CD14-positive monocyte (primary cell): ENCODE measurements around the gene OSBPL6. TPM values are rescaled to one million over a fixed set of nuclear protein-coding genes. Genes with fewer than 3 reads are reported as not detected.

Experiments used
- DNase-seq, 3 donors: peaks; one replicate each; pipeline ENCODE4 v3.0.0-alpha.2; 2011 to 2022
- H2AFZ ChIP-seq: 2 replicates; pipeline ENCODE4 v1.6.0; 2012; ENCODE audit warnings: mild to moderate bottlenecking, low read depth, low read length, inconsistent platforms; ENCODE audit not compliant: insufficient read depth, poor library complexity, severe bottlenecking
- H3K27ac ChIP-seq, 2 donors: 1 replicate in 1 of 2; 2 replicates in 1 of 2; pipeline ENCODE4 v1.5.1; 2012 to 2013; ENCODE audit warnings: low read length in 2 of 2, control low read depth in 1 of 2, inconsistent platforms in 1 of 2, low read depth in 1 of 2, mild to moderate bottlenecking in 1 of 2
- H3K27me3 ChIP-seq, 2 donors: one replicate each; pipeline versions ENCODE4 v1.6.0 to v1.6.1; 2011 to 2013; ENCODE audit warnings: low read length in 2 of 2; ENCODE audit not compliant: control insufficient read depth in 2 of 2, insufficient read depth in 2 of 2
- H3K36me3 ChIP-seq, 2 donors: replicated peaks in 1 of 2; 1 replicate in 1 of 2; 2 replicates in 1 of 2; pipeline versions ENCODE4 v1.5.1 to v1.6.1; 2012 to 2013; ENCODE audit warnings: low read length in 2 of 2, control low read depth in 1 of 2, inconsistent platforms in 1 of 2, mild to moderate bottlenecking in 1 of 2; ENCODE audit not compliant: insufficient read depth in 2 of 2, control insufficient read depth in 1 of 2
- H3K4me1 ChIP-seq, 2 donors: 1 replicate in 1 of 2; 2 replicates in 1 of 2; pipeline versions ENCODE4 v1.5.1 to v1.6.1; 2012 to 2013; ENCODE audit warnings: low read length in 2 of 2, control low read depth in 1 of 2, inconsistent platforms in 1 of 2, mild to moderate bottlenecking in 1 of 2, moderate library complexity in 1 of 2; ENCODE audit not compliant: insufficient read depth in 2 of 2, control insufficient read depth in 1 of 2
- H3K4me2 ChIP-seq: replicated peaks from 2 replicates; pipeline ENCODE3; 2012; ENCODE audit warnings: low read length, moderate library complexity, mild to moderate bottlenecking; ENCODE audit not compliant: poor library complexity, severe bottlenecking; ENCODE audit errors: extremely low read depth
- H3K4me3 ChIP-seq, 3 experiments: fragments of 200-600 bp in 1 of 3; sonication (generic) in 1 of 3; replicated peaks in 1 of 3; 1 replicate in 2 of 3; 2 replicates in 1 of 3; pipeline ENCODE4 v1.5.1; 2011 to 2013; ENCODE audit warnings: low read length in 3 of 3, mild to moderate bottlenecking in 3 of 3, control low read depth in 2 of 3, low read depth in 2 of 3, inconsistent platforms in 1 of 3, moderate library complexity in 1 of 3
- H3K79me2 ChIP-seq: 2 replicates; pipeline ENCODE4 v1.6.0; 2012; ENCODE audit warnings: mild to moderate bottlenecking, control low read depth, inconsistent platforms, low read length, moderate library complexity; ENCODE audit not compliant: insufficient read depth
- H3K9ac ChIP-seq: 2 replicates; pipeline ENCODE4 v1.6.0; 2017; ENCODE audit warnings: low read length, mild to moderate bottlenecking; ENCODE audit not compliant: insufficient read depth, poor library complexity, severe bottlenecking
- H3K9me3 ChIP-seq, 2 donors: replicated peaks in 1 of 2; 1 replicate in 1 of 2; 2 replicates in 1 of 2; pipeline versions ENCODE4 v1.5.1 to v1.6.1; 2012 to 2013; ENCODE audit warnings: low read length in 2 of 2, control low read depth in 1 of 2; ENCODE audit not compliant: control insufficient read depth in 1 of 2, insufficient read depth in 1 of 2
- H4K20me1 ChIP-seq: 2 replicates; pipeline ENCODE4 v1.6.0; 2012; ENCODE audit warnings: mild to moderate bottlenecking, low read length, control low read depth, moderate library complexity; ENCODE audit not compliant: insufficient read depth
- H3K27ac Mint-ChIP-seq, 7 donors: one replicate each; pipeline ENCODE4 v1.8.0; 2020; ENCODE audit warnings: mild to moderate bottlenecking in 7 of 7, mixed read lengths in 7 of 7, moderate library complexity in 6 of 7, inconsistent platforms in 2 of 7
- H3K27me3 Mint-ChIP-seq, 3 donors: one replicate each; pipeline ENCODE4 v1.8.0; 2021 to 2022; ENCODE audit warnings: low read depth in 3 of 3, mild to moderate bottlenecking in 3 of 3, mixed read lengths in 3 of 3, moderate library complexity in 3 of 3, inconsistent platforms in 1 of 3
- H3K36me3 Mint-ChIP-seq, 2 donors: one replicate each; pipeline ENCODE4 v1.8.0; 2020; ENCODE audit warnings: mixed read lengths in 2 of 2, inconsistent platforms in 1 of 2, mild to moderate bottlenecking in 1 of 2
- H3K4me1 Mint-ChIP-seq: one replicate; pipeline ENCODE4 v1.8.0; 2020; ENCODE audit warnings: mild to moderate bottlenecking, mixed read lengths
- H3K4me3 Mint-ChIP-seq, 2 donors: one replicate each; pipeline ENCODE4 v1.8.0; 2020; ENCODE audit warnings: mild to moderate bottlenecking in 2 of 2, mixed read lengths in 2 of 2, moderate library complexity in 1 of 2
- H3K9me3 Mint-ChIP-seq, 7 donors: one replicate each; pipeline ENCODE4 v1.8.0; 2020 to 2022; ENCODE audit warnings: mixed read lengths in 7 of 7, mild to moderate bottlenecking in 6 of 7, moderate library complexity in 6 of 7, inconsistent platforms in 2 of 7
- WGBS: methylation state at CpG from one replicate; pipeline ENCODE4 v1.1.5; 2013; ENCODE audit warnings: missing lambda C conversion rate; ENCODE audit not compliant: insufficient coverage; 5-methylcytosine and 5-hydroxymethylcytosine counted together
- intact Hi-C, 2 donors: fragments of 100-400 bp; cut with micrococcal nuclease; formaldehyde crosslinking; loops; one replicate each; pipeline versions ENCODE4 v1.15.0 to v1.15.1; 2023
- polyA plus RNA-seq, 3 donors: library from polyadenylated mRNA; depleted of rRNA in 1 of 3; unstranded in 2 of 3; stranded (reverse) in 1 of 3; fragments of 300-500 nt in 2 of 3; fragments of >200 nt in 1 of 3; fragmentation: Illumina TruSeq in 2 of 3; gene quantifications; 1 replicate in 2 of 3; 2 replicates in 1 of 3; pipeline ENCODE4 v1.2.3, GENCODE V29; 2012 to 2021
- TF ChIP-seq, protein P1 (sequence below): fragments of 200-600 bp; IDR thresholded peaks from one replicate; pipeline ENCODE4 v1.8.0; 2022; ENCODE audit warnings: antibody characterized with exemption, mild to moderate bottlenecking

OSBPL6 gene
- polyA plus RNA-seq, 3 donors, result not detected

DNA sequence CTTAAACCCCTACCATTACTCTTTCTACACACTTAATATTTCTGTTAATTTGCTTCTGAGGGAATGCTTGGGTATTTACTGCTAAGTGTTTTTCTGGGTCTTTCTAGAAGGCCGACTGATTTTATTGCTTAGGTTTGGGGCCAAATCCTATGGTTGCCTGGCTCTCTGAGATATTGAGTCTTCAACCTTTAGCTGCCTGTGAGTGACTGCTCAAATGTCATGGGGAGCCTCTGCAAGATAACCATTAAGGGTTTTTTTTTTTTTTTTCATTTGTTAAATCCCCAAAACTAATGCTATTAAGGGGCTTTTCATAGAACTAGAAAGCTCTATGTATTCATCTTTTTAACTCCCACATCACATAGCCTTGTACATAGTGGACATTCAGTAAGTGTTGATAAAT is 5.0 kb downstream of the OSBPL6 start:
- TF ChIP-seq, protein P1, sequence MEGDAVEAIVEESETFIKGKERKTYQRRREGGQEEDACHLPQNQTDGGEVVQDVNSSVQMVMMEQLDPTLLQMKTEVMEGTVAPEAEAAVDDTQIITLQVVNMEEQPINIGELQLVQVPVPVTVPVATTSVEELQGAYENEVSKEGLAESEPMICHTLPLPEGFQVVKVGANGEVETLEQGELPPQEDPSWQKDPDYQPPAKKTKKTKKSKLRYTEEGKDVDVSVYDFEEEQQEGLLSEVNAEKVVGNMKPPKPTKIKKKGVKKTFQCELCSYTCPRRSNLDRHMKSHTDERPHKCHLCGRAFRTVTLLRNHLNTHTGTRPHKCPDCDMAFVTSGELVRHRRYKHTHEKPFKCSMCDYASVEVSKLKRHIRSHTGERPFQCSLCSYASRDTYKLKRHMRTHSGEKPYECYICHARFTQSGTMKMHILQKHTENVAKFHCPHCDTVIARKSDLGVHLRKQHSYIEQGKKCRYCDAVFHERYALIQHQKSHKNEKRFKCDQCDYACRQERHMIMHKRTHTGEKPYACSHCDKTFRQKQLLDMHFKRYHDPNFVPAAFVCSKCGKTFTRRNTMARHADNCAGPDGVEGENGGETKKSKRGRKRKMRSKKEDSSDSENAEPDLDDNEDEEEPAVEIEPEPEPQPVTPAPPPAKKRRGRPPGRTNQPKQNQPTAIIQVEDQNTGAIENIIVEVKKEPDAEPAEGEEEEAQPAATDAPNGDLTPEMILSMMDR, result no peak
- Histone ChIP-seq H3K79me2 (no peaks in the 10 kb centered on the region), H3K9me3 (peaks cover 0 to 10% of the 10 kb centered on the region in 2 donors), H3K4me2 (no peak overlapping the region), H3K9ac (no peak overlapping the region), H3K36me3 (no peaks in the 10 kb centered on the region), H3K4me3 (no peak overlapping the region), H3K27me3 (peaks cover 34 to 36% of the 10 kb centered on the region in 2 donors), H3K27ac (no peak overlapping the region), H4K20me1 (no peaks in the 10 kb centered on the region), H3K4me1 (peaks cover 9 to 13% of the 10 kb centered on the region in 2 donors), H2AFZ (no peak overlapping the region)
- 80% methylated on average over 1 of the region's 1 CpG for WGBS
- Mint-ChIP-seq H3K36me3 (no peaks in the 10 kb centered on the region), H3K27me3 (peaks cover 26 to 40% (median 31%) of the 10 kb centered on the region in 3 donors), H3K4me3 (no peak overlapping the region), H3K4me1 (peaks cover 5% of the 10 kb centered on the region), H3K27ac (no peak overlapping the region), H3K9me3 (peaks cover 0 to 2% (median 0%) of the 10 kb centered on the region in 7 donors)
- intact Hi-C loops, result no loop called here
- DNase-seq, result no peak

GRCh38 chr2:178200331-178200730 is 6.0 kb downstream of the OSBPL6 start:
- H3K79me2 ChIP-seq, result no peaks in the 10 kb centered on the region
- H3K36me3 ChIP-seq, result no peaks in the 10 kb centered on the region
- peaks cover 21 to 31% (median 24%) of the 10 kb centered on the region in 3 donors for H3K27me3 Mint-ChIP-seq
- peaks cover 1 to 4% of the 10 kb centered on the region in 2 donors for H3K4me1 ChIP-seq
- H2AFZ ChIP-seq, result no peak overlapping the region
- no peaks in the 10 kb centered on the region for H3K36me3 Mint-ChIP-seq
- peaks cover 2% of the 10 kb centered on the region for H3K4me1 Mint-ChIP-seq
- H3K27ac Mint-ChIP-seq, result no peak overlapping the region
- no peak overlapping the region for H3K4me2 ChIP-seq
- WGBS, result 60% methylated on average over 1 of the region's 1 CpG
- no peak overlapping the region for H3K27ac ChIP-seq
- TF ChIP-seq, protein P1, result no peak
- no peak for DNase-seq
- intact Hi-C loops, result no loop called here
- no peak overlapping the region for H3K9ac ChIP-seq
- H3K9me3 Mint-ChIP-seq, result no peaks in the 10 kb centered on the region
- H3K4me3 Mint-ChIP-seq, result no peak overlapping the region
- no peak overlapping the region for H3K4me3 ChIP-seq
- peaks cover 26 to 28% of the 10 kb centered on the region in 2 donors for H3K27me3 ChIP-seq
- H4K20me1 ChIP-seq, result no peaks in the 10 kb centered on the region
- H3K9me3 ChIP-seq, result peaks cover 0 to 5% of the 10 kb centered on the region in 2 donors
